ENCODE data around the gene FRMD1. TPM values are rescaled to one million over a fixed set of nuclear protein-coding genes. Genes with fewer than 3 reads are reported as not detected.

The FRMD1 gene
- total and polyA plus RNA-seq, 2 donors (not counting 3 experiments of a cell fraction or from before 2014, with no cell fraction given): not detected

DNA sequence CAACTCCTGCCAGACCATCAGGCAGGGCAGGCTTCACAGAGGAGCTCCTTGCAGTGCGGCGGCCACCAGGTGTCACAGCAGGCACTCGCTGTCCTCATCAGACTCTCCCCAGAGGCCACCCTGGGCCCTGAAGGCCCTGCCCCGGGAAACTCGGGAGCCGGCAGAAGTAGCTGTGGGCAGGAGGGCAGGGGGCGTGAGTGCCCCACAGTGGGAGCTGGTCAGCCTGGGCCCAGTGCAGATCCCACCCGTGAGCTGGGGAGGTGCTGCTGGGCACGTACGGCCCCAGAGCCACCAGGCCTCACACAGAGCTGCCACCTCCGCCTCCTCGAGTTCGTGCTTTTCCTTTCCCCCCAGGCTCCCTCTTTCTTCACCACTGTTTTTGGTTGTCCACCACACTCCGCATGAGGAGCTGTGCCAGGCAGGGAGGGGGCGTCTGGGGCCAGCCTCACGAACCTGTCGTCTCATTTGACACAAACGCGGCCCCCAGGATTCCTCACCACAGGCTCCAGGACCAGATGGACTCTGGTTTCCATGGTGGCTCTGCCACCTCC, 33.8 kb downstream of the FRMD1 start:
- DNase-seq (ENCODE audit: low read depth, low spot score) (no peak), FAIRE-seq (no peak)
- H3K36me3 ChIP-seq (ENCODE audit: control insufficient read depth in 2 of 2, extremely low read depth in 1 of 2, insufficient read depth in 2 of 2, low read length in 2 of 2): no peaks in the 10 kb centered on the region
- H3K9me3 ChIP-seq (replicated peaks; ENCODE audit: control insufficient read depth, insufficient read depth, low read length): no peaks in the 10 kb centered on the region
- H3K4me3 ChIP-seq (replicated peaks in 1 of 3; ENCODE audit: insufficient read depth in 1 of 3, low read depth in 1 of 3, low read length in 3 of 3): no peak overlapping the region
- no peak overlapping the region for H3K4me2 ChIP-seq (ENCODE audit: insufficient read depth, low read length)
- H3K27me3 ChIP-seq (ENCODE audit: control insufficient read depth in 2 of 2, insufficient read depth in 2 of 2, low read length in 2 of 2): no peaks in the 10 kb centered on the region
- TF ChIP-seq, protein P1, sequence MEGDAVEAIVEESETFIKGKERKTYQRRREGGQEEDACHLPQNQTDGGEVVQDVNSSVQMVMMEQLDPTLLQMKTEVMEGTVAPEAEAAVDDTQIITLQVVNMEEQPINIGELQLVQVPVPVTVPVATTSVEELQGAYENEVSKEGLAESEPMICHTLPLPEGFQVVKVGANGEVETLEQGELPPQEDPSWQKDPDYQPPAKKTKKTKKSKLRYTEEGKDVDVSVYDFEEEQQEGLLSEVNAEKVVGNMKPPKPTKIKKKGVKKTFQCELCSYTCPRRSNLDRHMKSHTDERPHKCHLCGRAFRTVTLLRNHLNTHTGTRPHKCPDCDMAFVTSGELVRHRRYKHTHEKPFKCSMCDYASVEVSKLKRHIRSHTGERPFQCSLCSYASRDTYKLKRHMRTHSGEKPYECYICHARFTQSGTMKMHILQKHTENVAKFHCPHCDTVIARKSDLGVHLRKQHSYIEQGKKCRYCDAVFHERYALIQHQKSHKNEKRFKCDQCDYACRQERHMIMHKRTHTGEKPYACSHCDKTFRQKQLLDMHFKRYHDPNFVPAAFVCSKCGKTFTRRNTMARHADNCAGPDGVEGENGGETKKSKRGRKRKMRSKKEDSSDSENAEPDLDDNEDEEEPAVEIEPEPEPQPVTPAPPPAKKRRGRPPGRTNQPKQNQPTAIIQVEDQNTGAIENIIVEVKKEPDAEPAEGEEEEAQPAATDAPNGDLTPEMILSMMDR (IDR thresholded peaks at IDR 0.05; ENCODE audit: extremely low read depth in 1 of 2, insufficient read depth in 1 of 2, low read depth in 1 of 2, low read length in 2 of 2): no peak
- TF ChIP-seq EZH2 (IDR thresholded peaks at IDR 0.05; ENCODE audit: borderline replicate concordance, low read depth, low read length, severe bottlenecking) (no peak), POLR2A (IDR thresholded peaks at IDR 0.05; ENCODE audit: low read depth, low read length) (no peak), POLR2AphosphoS5 (IDR thresholded peaks at IDR 0.05; ENCODE audit: insufficient read depth, low read depth, low read length) (no peak), GATA2 (IDR thresholded peaks at IDR 0.05; ENCODE audit: insufficient read depth, insufficient read length, low read depth, low read length) (no peak), FOS (IDR thresholded peaks at IDR 0.05; ENCODE audit: borderline replicate concordance, insufficient read depth, low read length) (no peak), MYC (IDR thresholded peaks at IDR 0.05; ENCODE audit: low read depth, low read length) (no peak)
- TF ChIP-seq, protein P2, sequence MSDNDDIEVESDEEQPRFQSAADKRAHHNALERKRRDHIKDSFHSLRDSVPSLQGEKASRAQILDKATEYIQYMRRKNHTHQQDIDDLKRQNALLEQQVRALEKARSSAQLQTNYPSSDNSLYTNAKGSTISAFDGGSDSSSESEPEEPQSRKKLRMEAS (IDR thresholded peaks at IDR 0.05; ENCODE audit: insufficient read depth, insufficient read length): no peak
- ChIA-PET POLR2A (no interaction called here), CTCF (no interaction called here)
- no peak overlapping the region for H2AFZ ChIP-seq (ENCODE audit: low read depth, low read length)
- no TSS peak for BruUV-seq (replicated peaks)
- no peak overlapping the region for H3K9ac ChIP-seq (replicated peaks; ENCODE audit: extremely low read depth, insufficient read depth, low read length)
- no peaks in the 10 kb centered on the region for H4K20me1 ChIP-seq (replicated peaks; ENCODE audit: control insufficient read depth, extremely low read depth, insufficient read depth, low read length)
- no peaks in the 10 kb centered on the region for H3K4me1 ChIP-seq (ENCODE audit: control insufficient read depth, extremely low read depth, insufficient read depth, low read length)
- H3K9me1 ChIP-seq (replicated peaks; ENCODE audit: control insufficient read depth, extremely low read depth, insufficient read depth, low read length): no peaks in the 10 kb centered on the region
- intact Hi-C loops (cut with micrococcal nuclease) (no loop called here), dilution Hi-C loops (cut with MboI; ENCODE audit: extremely low pct_ligation_motif_present, low sequenced_read_pairs) (no loop called here)
- H3K27ac ChIP-seq (ENCODE audit: insufficient read depth, low read depth, low read length): no peak overlapping the region
- H3K79me2 ChIP-seq (ENCODE audit: control insufficient read depth, insufficient read depth, low read length): no peaks in the 10 kb centered on the region
